GM23338 (cell line): ENCODE results near the gene KCNMA1. TPM values are rescaled to one million over a fixed set of nuclear protein-coding genes. Genes with fewer than 3 reads are reported as not detected.

Experiments
- ATAC-seq: fragments of 200-7000 bp; cut with Tn5 transposase; 3 replicates; pipeline ENCODE4 v1.9.1; 2020
- DNase-seq: peaks from one replicate; pipeline ENCODE4 v3.0.0-alpha.2; 2015; ENCODE audit warnings: low spot score
- H2AFZ ChIP-seq: fragments of 200-600 bp; sonication (generic); 2 replicates; pipeline ENCODE4 v1.8.0; 2016; ENCODE audit warnings: antibody characterized with exemption, mild to moderate bottlenecking, moderate library complexity
- H3F3A ChIP-seq: fragments of 200-600 bp; sonication (generic); replicated peaks from 2 replicates; pipeline ENCODE4 v1.8.0; 2017; ENCODE audit warnings: antibody characterized with exemption, mixed run types, low read depth
- H3K27ac ChIP-seq: fragments of 200-600 bp; sonication (generic); 2 replicates; pipeline ENCODE4 v1.6.1; 2016; ENCODE audit warnings: low read depth
- H3K27me3 ChIP-seq: fragments of 200-600 bp; sonication (generic); 2 replicates; pipeline ENCODE4 v1.8.0; 2016; ENCODE audit warnings: mild to moderate bottlenecking, mixed run types, moderate library complexity; ENCODE audit not compliant: insufficient read depth
- H3K36me3 ChIP-seq: fragments of 200-600 bp; sonication (generic); 2 replicates; pipeline ENCODE4 v1.8.0; 2016; ENCODE audit warnings: mild to moderate bottlenecking; ENCODE audit not compliant: insufficient read depth
- H3K4me1 ChIP-seq: fragments of 200-600 bp; sonication (generic); 2 replicates; pipeline ENCODE4 v1.8.0; 2016; ENCODE audit warnings: mild to moderate bottlenecking, moderate library complexity; ENCODE audit not compliant: insufficient read depth
- H3K4me2 ChIP-seq: fragments of 200-600 bp; sonication (generic); 2 replicates; pipeline ENCODE4 v1.7.1; 2017; ENCODE audit warnings: mixed run types
- H3K4me3 ChIP-seq: fragments of 200-600 bp; sonication (generic); 2 replicates; pipeline ENCODE4 v1.6.1; 2016; ENCODE audit warnings: mixed run types
- H3K79me2 ChIP-seq: fragments of 200-600 bp; sonication (generic); replicated peaks from 2 replicates; pipeline ENCODE4 v1.8.0; 2017; ENCODE audit warnings: mild to moderate bottlenecking; ENCODE audit not compliant: insufficient read depth
- H3K9me2 ChIP-seq: fragments of 200-600 bp; sonication (generic); 2 replicates; pipeline ENCODE4 v1.8.0; 2017; ENCODE audit not compliant: insufficient read depth
- H4K20me1 ChIP-seq: fragments of 200-600 bp; sonication (generic); replicated peaks from 2 replicates; pipeline ENCODE4 v1.8.0; 2017; ENCODE audit warnings: mild to moderate bottlenecking; ENCODE audit not compliant: insufficient read depth
- H3K27ac Mint-ChIP-seq: 2 replicates; pipeline ENCODE4 v1.8.0; 2020; ENCODE audit warnings: inconsistent platforms, mild to moderate bottlenecking, moderate library complexity, mixed read lengths
- H3K27me3 Mint-ChIP-seq: 3 replicates; pipeline ENCODE4 v1.8.0; 2022; ENCODE audit warnings: low read depth, mild to moderate bottlenecking, moderate library complexity, mixed read lengths, inconsistent platforms; ENCODE audit not compliant: insufficient read depth, poor library complexity
- H3K36me3 Mint-ChIP-seq: 3 replicates; pipeline ENCODE4 v1.8.0; 2021; ENCODE audit warnings: low read depth, mild to moderate bottlenecking, inconsistent platforms, moderate library complexity, mixed read lengths
- H3K4me1 Mint-ChIP-seq: 3 replicates; pipeline ENCODE4 v1.8.0; 2020; ENCODE audit warnings: mild to moderate bottlenecking, inconsistent platforms, mixed read lengths
- H3K4me3 Mint-ChIP-seq: 3 replicates; pipeline ENCODE4 v1.8.0; 2021; ENCODE audit warnings: moderate library complexity, mild to moderate bottlenecking, inconsistent platforms, mixed read lengths
- H3K9me3 Mint-ChIP-seq: 3 replicates; pipeline ENCODE4 v1.8.0; 2020; ENCODE audit warnings: moderate library complexity, mild to moderate bottlenecking, inconsistent platforms, mixed read lengths
- CREB1 ChIP-seq: fragments of 250-450 bp; sonication (Bioruptor Pico); IDR thresholded peaks from 2 replicates; pipeline ENCODE4 v1.5.0; 2020; ENCODE audit warnings: low read depth, mild to moderate bottlenecking, moderate library complexity
- EZH2 ChIP-seq: fragments of 200-600 bp; sonication (generic); IDR thresholded peaks from one replicate; pipeline ENCODE4 v1.8.0; 2017; ENCODE audit warnings: antibody characterized with exemption, mild to moderate bottlenecking, low read depth; ENCODE audit not compliant: unreplicated experiment
- EZH2phosphoT487 ChIP-seq: fragments of 200-600 bp; sonication (generic); IDR thresholded peaks from one replicate; pipeline ENCODE4 v1.8.1; 2018; ENCODE audit warnings: antibody characterized with exemption; ENCODE audit not compliant: unreplicated experiment
- JUNB ChIP-seq: IDR thresholded peaks from one replicate; pipeline ENCODE4 v1.6.1; 2016; ENCODE audit warnings: antibody characterized with exemption; ENCODE audit not compliant: unreplicated experiment
- NANOG ChIP-seq: IDR thresholded peaks from 2 replicates; pipeline ENCODE4 v1.6.1; 2016; ENCODE audit warnings: antibody characterized with exemption, borderline replicate concordance
- POLR2AphosphoS5 ChIP-seq: IDR thresholded peaks from 2 replicates; pipeline ENCODE4 v1.6.1; 2016; ENCODE audit warnings: antibody characterized with exemption, low read depth
- STAT1 ChIP-seq: IDR thresholded peaks from one replicate; pipeline ENCODE4 v1.6.1; 2016; ENCODE audit warnings: antibody characterized with exemption; ENCODE audit not compliant: unreplicated experiment
- ZNF114 ChIP-seq: fragments of 250-450 bp; sonication (Bioruptor Pico); IDR thresholded peaks from 2 replicates; pipeline ENCODE4 v1.5.0; 2020; ENCODE audit warnings: mild to moderate bottlenecking, moderate library complexity
- ZNF331 ChIP-seq: fragments of 250-450 bp; sonication (Bioruptor Pico); IDR thresholded peaks from 2 replicates; pipeline ENCODE4 v1.5.0; 2020; ENCODE audit warnings: low read depth, mild to moderate bottlenecking, moderate library complexity
- ZNF462 ChIP-seq: fragments of 250-450 bp; sonication (Bioruptor Pico); IDR thresholded peaks from 2 replicates; pipeline ENCODE4 v1.5.0; 2020; ENCODE audit warnings: mild to moderate bottlenecking, moderate library complexity
- polyA plus RNA-seq: library from polyadenylated mRNA; unstranded; fragments of >200 nt; fragmentation: Nextera tagmentation; extraction: Ambion mirVana; gene quantifications from 2 replicates; pipeline ENCODE4 v1.2.1, GENCODE V29; 2016
- total RNA-seq: library from RNA; depleted of rRNA; stranded (reverse); fragments of >200 nt; shearing (Covaris generic); gene quantifications from 2 replicates; pipeline ENCODE4 v1.2.3, GENCODE V29; 2014
- TF ChIP-seq, protein P1 (sequence below), 2 experiments: fragments of 200-600 bp in 1 of 2; sonication (generic) in 1 of 2; conservative IDR thresholded peaks; 2 replicates each; pipeline versions ENCODE4 v1.5.1 to v1.6.1; 2016 to 2017; ENCODE audit warnings: antibody characterized with exemption in 2 of 2, low read depth in 2 of 2, mild to moderate bottlenecking in 2 of 2, moderate library complexity in 1 of 2
- TF ChIP-seq, protein P2 (sequence below): IDR thresholded peaks from one replicate; pipeline ENCODE4 v1.6.1; 2018; ENCODE audit warnings: antibody characterized with exemption; ENCODE audit not compliant: unreplicated experiment
- TF ChIP-seq, protein P3 (sequence below): IDR thresholded peaks from 2 replicates; pipeline ENCODE4 v1.6.1; 2016; ENCODE audit warnings: antibody characterized with exemption

The KCNMA1 gene
- total and polyA plus RNA-seq, 2 experiments from 2014 or later = 8.2 to 9.0 TPM

GRCh38 chr10:76882245-76882644 is 755.4 kb downstream of the KCNMA1 start:
- no peaks in the 10 kb centered on the region for H3K36me3 ChIP-seq
- peaks cover 4% of the 10 kb centered on the region for H3K27me3 Mint-ChIP-seq
- DNase-seq (no peak), ATAC-seq (no peak)
- no peak overlapping the region for H3K27ac ChIP-seq
- no peaks in the 10 kb centered on the region for H3K36me3 Mint-ChIP-seq
- H3F3A ChIP-seq = no peaks in the 10 kb centered on the region
- H3K4me1 ChIP-seq = no peaks in the 10 kb centered on the region
- no peaks in the 10 kb centered on the region for H3K9me3 Mint-ChIP-seq
- no peak overlapping the region for H3K4me3 Mint-ChIP-seq
- no peaks in the 10 kb centered on the region for H3K27me3 ChIP-seq
- no peaks in the 10 kb centered on the region for H3K79me2 ChIP-seq
- no peak overlapping the region for H3K27ac Mint-ChIP-seq
- H3K9me2 ChIP-seq = peaks cover 4% of the 10 kb centered on the region; the same call in 1 of the 2 replicates
- no peak overlapping the region for H3K4me3 ChIP-seq
- no peak overlapping the region for H2AFZ ChIP-seq
- no peak for TF ChIP-seq ZNF114 (CRISPR knock-in tag)
- no peak for TF ChIP-seq NANOG
- TF ChIP-seq, protein P1, sequence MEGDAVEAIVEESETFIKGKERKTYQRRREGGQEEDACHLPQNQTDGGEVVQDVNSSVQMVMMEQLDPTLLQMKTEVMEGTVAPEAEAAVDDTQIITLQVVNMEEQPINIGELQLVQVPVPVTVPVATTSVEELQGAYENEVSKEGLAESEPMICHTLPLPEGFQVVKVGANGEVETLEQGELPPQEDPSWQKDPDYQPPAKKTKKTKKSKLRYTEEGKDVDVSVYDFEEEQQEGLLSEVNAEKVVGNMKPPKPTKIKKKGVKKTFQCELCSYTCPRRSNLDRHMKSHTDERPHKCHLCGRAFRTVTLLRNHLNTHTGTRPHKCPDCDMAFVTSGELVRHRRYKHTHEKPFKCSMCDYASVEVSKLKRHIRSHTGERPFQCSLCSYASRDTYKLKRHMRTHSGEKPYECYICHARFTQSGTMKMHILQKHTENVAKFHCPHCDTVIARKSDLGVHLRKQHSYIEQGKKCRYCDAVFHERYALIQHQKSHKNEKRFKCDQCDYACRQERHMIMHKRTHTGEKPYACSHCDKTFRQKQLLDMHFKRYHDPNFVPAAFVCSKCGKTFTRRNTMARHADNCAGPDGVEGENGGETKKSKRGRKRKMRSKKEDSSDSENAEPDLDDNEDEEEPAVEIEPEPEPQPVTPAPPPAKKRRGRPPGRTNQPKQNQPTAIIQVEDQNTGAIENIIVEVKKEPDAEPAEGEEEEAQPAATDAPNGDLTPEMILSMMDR (conservative IDR thresholded peaks at IDR 0.05; ENCODE audit: low read depth in 2 of 2) = no peak
- no peak for TF ChIP-seq CREB1 (CRISPR knock-in tag)
- TF ChIP-seq JUNB = no peak
- no peak for TF ChIP-seq STAT1
- TF ChIP-seq EZH2phosphoT487 = no peak
- no peak for TF ChIP-seq ZNF462 (CRISPR knock-in tag)
- TF ChIP-seq POLR2AphosphoS5 = no peak
- TF ChIP-seq, protein P2, sequence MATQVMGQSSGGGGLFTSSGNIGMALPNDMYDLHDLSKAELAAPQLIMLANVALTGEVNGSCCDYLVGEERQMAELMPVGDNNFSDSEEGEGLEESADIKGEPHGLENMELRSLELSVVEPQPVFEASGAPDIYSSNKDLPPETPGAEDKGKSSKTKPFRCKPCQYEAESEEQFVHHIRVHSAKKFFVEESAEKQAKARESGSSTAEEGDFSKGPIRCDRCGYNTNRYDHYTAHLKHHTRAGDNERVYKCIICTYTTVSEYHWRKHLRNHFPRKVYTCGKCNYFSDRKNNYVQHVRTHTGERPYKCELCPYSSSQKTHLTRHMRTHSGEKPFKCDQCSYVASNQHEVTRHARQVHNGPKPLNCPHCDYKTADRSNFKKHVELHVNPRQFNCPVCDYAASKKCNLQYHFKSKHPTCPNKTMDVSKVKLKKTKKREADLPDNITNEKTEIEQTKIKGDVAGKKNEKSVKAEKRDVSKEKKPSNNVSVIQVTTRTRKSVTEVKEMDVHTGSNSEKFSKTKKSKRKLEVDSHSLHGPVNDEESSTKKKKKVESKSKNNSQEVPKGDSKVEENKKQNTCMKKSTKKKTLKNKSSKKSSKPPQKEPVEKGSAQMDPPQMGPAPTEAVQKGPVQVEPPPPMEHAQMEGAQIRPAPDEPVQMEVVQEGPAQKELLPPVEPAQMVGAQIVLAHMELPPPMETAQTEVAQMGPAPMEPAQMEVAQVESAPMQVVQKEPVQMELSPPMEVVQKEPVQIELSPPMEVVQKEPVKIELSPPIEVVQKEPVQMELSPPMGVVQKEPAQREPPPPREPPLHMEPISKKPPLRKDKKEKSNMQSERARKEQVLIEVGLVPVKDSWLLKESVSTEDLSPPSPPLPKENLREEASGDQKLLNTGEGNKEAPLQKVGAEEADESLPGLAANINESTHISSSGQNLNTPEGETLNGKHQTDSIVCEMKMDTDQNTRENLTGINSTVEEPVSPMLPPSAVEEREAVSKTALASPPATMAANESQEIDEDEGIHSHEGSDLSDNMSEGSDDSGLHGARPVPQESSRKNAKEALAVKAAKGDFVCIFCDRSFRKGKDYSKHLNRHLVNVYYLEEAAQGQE = no peak
- no peak for TF ChIP-seq EZH2
- TF ChIP-seq, protein P3, sequence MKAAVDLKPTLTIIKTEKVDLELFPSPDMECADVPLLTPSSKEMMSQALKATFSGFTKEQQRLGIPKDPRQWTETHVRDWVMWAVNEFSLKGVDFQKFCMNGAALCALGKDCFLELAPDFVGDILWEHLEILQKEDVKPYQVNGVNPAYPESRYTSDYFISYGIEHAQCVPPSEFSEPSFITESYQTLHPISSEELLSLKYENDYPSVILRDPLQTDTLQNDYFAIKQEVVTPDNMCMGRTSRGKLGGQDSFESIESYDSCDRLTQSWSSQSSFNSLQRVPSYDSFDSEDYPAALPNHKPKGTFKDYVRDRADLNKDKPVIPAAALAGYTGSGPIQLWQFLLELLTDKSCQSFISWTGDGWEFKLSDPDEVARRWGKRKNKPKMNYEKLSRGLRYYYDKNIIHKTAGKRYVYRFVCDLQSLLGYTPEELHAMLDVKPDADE = no peak
- TF ChIP-seq ZNF331 = no peak
- no peaks in the 10 kb centered on the region for H4K20me1 ChIP-seq
- H3K4me1 Mint-ChIP-seq = peaks cover 13% of the 10 kb centered on the region
- no peak overlapping the region for H3K4me2 ChIP-seq
